Cardiac muscle cell (in vitro differentiated cells and primary cell): Measurements from ENCODE around the gene RBM43. TPM values are rescaled to one million over a fixed set of nuclear protein-coding genes. Genes with fewer than 3 reads are reported as not detected.
"Not testable (repeated sequence)": the region's sequence is repeated elsewhere in the genome, so short reads cannot be mapped to it uniquely, and the experiment has no call there.

ENCODE experiments used
- DNase-seq, 2 donors: peaks; one replicate each; pipeline versions ENCODE4 v3.0.0 to v3.0.0-alpha.2; 2010 to 2017; ENCODE audit warnings: low read depth in 1 of 2, low spot score in 1 of 2
- H3K27ac ChIP-seq: fragments of 200-600 bp; sonication (generic); 2 replicates; pipeline ENCODE4 v1.5.1; 2016
- H3K27me3 ChIP-seq: fragments of 200-600 bp; sonication (generic); 2 replicates; pipeline ENCODE4 v1.6.0; 2016; ENCODE audit warnings: control low read depth
- H3K36me3 ChIP-seq: fragments of 200-600 bp; sonication (generic); 2 replicates; pipeline ENCODE4 v1.5.1; 2016; ENCODE audit warnings: control low read depth
- H3K4me1 ChIP-seq: fragments of 200-600 bp; sonication (generic); 2 replicates; pipeline ENCODE4 v1.8.1; 2017; ENCODE audit warnings: low read depth, mild to moderate bottlenecking, mixed run types
- H3K4me3 ChIP-seq: fragments of 200-600 bp; sonication (generic); 2 replicates; pipeline ENCODE4 v1.5.1; 2016; ENCODE audit warnings: mild to moderate bottlenecking
- H3K9me3 ChIP-seq: fragments of 200-600 bp; sonication (generic); 2 replicates; pipeline ENCODE4 v1.5.1; 2017; ENCODE audit warnings: low read depth, mild to moderate bottlenecking, control low read depth
- polyA plus RNA-seq: library from polyadenylated mRNA; unstranded; fragments of >200 nt; fragmentation: Nextera tagmentation; extraction: Ambion mirVana; gene quantifications from 2 replicates; pipeline ENCODE4 v1.2.1, GENCODE V29; 2016
- total RNA-seq: library from RNA; depleted of rRNA; stranded (reverse); fragments of >200 nt; gene quantifications from 2 replicates; pipeline ENCODE4 v1.2.3, GENCODE V29; 2016
- TF ChIP-seq, protein P1 (sequence below): IDR thresholded peaks from 2 replicates; pipeline ENCODE4 v1.5.1; 2012; ENCODE audit warnings: low read depth, mild to moderate bottlenecking, low read length

RBM43 gene
- total RNA-seq (0.39 and 1.4 TPM in 2 replicates), polyA plus RNA-seq (0.10 and 1.4 TPM in 2 replicates)

DNA sequence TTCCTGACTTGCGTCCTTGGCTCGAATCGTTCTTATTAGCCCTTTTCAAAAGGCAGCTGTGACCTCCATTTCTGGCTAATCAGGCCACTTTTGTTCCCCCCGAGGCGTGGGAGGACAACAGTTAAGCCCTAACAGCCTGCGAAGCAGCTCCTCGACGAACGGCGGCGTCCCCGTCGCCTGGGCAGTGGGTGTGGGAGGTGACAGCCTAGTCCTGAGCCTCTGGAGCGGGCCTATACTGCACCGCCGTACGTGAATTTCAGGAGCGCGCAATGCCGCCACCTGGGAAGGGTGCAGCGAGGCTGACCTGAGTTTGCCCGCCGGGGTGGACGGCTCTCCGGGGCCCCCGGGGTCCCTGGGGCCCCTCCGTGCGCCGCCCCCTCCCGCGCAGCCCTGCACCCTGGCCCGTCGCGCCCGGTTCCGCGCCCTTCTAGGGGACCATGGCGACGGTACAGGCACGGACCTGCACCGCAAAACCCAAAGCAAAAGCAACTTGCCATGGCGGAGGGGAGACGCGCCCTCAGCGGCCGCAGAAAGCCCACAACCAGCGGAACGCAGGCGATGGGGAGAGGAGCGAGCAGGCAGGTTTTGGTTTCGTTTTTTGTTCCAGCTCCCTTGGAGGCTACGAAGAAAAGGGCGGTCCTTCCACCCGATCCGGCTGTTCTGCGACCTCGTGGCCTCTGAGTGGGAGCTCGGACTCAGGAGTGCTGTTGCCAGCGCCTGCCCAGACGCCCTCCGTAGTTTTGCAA is at the start of gene RBM43:
Gene RBM43 (minus strand): TSS at position 633 of the 746 bp plus-strand sequence. CDS start 136 bp downstream, at position 497.
- Histone ChIP-seq H3K4me1 (no peaks in the 10 kb centered on the region), H3K9me3 (no peaks in the 10 kb centered on the region), H3K4me3 (peak within 1 kb of the TSS; percentile 34), H3K27me3 (no peaks in the 10 kb centered on the region), H3K36me3 (no peaks in the 10 kb centered on the region), H3K27ac (no peak within 1 kb of the TSS)
- TF ChIP-seq, protein P1, sequence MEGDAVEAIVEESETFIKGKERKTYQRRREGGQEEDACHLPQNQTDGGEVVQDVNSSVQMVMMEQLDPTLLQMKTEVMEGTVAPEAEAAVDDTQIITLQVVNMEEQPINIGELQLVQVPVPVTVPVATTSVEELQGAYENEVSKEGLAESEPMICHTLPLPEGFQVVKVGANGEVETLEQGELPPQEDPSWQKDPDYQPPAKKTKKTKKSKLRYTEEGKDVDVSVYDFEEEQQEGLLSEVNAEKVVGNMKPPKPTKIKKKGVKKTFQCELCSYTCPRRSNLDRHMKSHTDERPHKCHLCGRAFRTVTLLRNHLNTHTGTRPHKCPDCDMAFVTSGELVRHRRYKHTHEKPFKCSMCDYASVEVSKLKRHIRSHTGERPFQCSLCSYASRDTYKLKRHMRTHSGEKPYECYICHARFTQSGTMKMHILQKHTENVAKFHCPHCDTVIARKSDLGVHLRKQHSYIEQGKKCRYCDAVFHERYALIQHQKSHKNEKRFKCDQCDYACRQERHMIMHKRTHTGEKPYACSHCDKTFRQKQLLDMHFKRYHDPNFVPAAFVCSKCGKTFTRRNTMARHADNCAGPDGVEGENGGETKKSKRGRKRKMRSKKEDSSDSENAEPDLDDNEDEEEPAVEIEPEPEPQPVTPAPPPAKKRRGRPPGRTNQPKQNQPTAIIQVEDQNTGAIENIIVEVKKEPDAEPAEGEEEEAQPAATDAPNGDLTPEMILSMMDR: peak; percentile 4
- peak; percentile 76 to 98 for DNase-seq

DNA sequence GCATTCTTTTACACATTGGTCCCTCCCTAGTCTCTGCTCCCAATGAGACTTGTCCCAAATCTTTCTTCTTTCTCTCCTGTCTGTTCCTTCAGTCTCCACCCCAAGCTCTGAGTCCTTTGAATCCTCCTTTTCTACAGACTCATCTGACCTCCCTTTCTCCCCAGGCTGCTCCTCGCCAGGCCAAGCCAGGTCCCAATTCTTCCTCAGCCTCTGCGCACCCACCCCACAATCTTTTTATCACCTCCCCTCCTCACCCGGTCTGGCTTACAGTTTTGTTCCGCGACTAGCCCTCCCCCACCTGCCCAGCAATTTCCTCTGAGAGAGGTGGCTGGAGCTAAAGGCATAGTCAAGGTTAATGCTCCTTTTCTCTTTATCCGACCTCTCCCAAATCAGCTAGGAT is 48.6 kb upstream of the RBM43 start:
- not testable (repeated sequence) for H3K27ac ChIP-seq, H3K4me3 ChIP-seq, H3K9me3 ChIP-seq, DNase-seq, H3K27me3 ChIP-seq, H3K4me1 ChIP-seq, H3K36me3 ChIP-seq

- H3K36me3 ChIP-seq: no peaks in the 10 kb centered on the region
- H3K27me3 ChIP-seq: no peaks in the 10 kb centered on the region
- TF ChIP-seq, protein P1: no peak
- peak in 1 of 2 donors; percentile 85 for DNase-seq
- no peak overlapping the region for H3K27ac ChIP-seq
- no peaks in the 10 kb centered on the region for H3K9me3 ChIP-seq
- H3K4me3 ChIP-seq: no peak overlapping the region
- H3K4me1 ChIP-seq: no peaks in the 10 kb centered on the region
Observed at GRCh38 chr2:151306621-151307020, 45.0 kb upstream of the RBM43 start.

DNA sequence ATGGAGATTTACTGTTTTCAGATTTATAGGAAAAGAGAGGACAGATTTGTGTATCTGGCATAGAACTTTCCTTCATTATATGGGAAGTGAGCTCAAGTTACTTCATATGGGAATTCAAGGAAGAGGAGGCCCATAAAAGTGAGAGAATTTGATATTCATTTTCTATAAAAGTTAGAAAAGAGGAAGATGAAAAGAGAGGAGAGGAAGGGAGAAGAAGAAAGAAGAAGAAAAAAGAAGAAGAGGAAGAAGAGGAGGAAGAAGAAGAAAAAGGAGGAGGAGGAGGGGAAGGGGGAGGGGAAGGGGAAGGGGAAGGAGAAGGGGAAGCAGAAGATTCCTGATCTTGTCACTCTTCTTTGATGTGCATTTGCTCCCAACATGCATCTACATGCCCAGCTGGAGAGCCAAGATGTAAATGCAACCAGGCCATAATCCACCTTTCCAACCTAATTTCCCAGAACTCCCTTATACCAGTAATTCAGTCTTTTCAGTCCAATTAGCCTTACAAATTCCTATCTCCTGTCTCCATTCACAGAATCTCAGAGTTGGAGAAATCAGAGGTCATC is 43.5 kb upstream of the RBM43 start:
- Histone ChIP-seq H3K27ac (no peak overlapping the region), H3K36me3 (no peaks in the 10 kb centered on the region), H3K4me3 (no peak overlapping the region), H3K4me1 (no peaks in the 10 kb centered on the region), H3K27me3 (no peaks in the 10 kb centered on the region), H3K9me3 (no peaks in the 10 kb centered on the region)
- DNase-seq: no peak
- TF ChIP-seq, protein P1: no peak

- H3K4me3 ChIP-seq: no peak overlapping the region
- TF ChIP-seq, protein P1: no peak
- H3K27me3 ChIP-seq: no peaks in the 10 kb centered on the region
- DNase-seq: peak in 1 of 2 donors; percentile 85
- no peaks in the 10 kb centered on the region for H3K36me3 ChIP-seq
- no peaks in the 10 kb centered on the region for H3K9me3 ChIP-seq
- H3K4me1 ChIP-seq: no peaks in the 10 kb centered on the region
- no peak overlapping the region for H3K27ac ChIP-seq
Observed at GRCh38 chr2:151302879-151303278, 41.2 kb upstream of the RBM43 start.

- H3K27ac ChIP-seq: no peak overlapping the region
- H3K36me3 ChIP-seq: no peaks in the 10 kb centered on the region
- no peaks in the 10 kb centered on the region for H3K4me1 ChIP-seq
- no peaks in the 10 kb centered on the region for H3K9me3 ChIP-seq
- no peak for DNase-seq
- TF ChIP-seq, protein P1: no peak
- no peaks in the 10 kb centered on the region for H3K27me3 ChIP-seq
- no peak overlapping the region for H3K4me3 ChIP-seq
Observed at GRCh38 chr2:151302404-151302803, 40.7 kb upstream of the RBM43 start.
